Transverse colon (tissue), 4 donors: ENCODE measurements around the gene FARP1. TPM values are rescaled to one million over a fixed set of nuclear protein-coding genes. Genes with fewer than 3 reads are reported as not detected.

ENCODE experiments used
- DNase-seq: peaks from one replicate; pipeline ENCODE4 v3.0.0-alpha.2; 2019
- H3K27ac ChIP-seq, 4 donors: fragments of 200-600 bp; sonication (generic); 2 replicates each; pipeline ENCODE4 v1.5.1; 2016 to 2018; ENCODE audit warnings: inconsistent platforms in 4 of 4
- H3K27me3 ChIP-seq: fragments of 200-600 bp; sonication (generic); 2 replicates; pipeline ENCODE4 v1.5.1; 2017; ENCODE audit warnings: inconsistent platforms
- H3K36me3 ChIP-seq, 4 donors: fragments of 200-600 bp; sonication (generic); 2 replicates each; pipeline ENCODE4 v1.5.1; 2017 to 2019; ENCODE audit warnings: inconsistent platforms in 4 of 4
- H3K4me1 ChIP-seq, 4 donors: fragments of 200-600 bp; sonication (generic); 2 replicates each; pipeline ENCODE4 v1.5.1; 2017 to 2020; ENCODE audit warnings: inconsistent platforms in 4 of 4
- H3K4me3 ChIP-seq, 4 donors: fragments of 200-600 bp; sonication (generic); 1 replicate in 1 of 4; 2 replicates in 3 of 4; pipeline versions ENCODE4 v1.5.1 to v1.6.1; 2017 to 2019; ENCODE audit warnings: inconsistent platforms in 4 of 4
- H3K9me3 ChIP-seq, 2 donors: fragments of 200-600 bp; sonication (generic); 2 replicates each; pipeline ENCODE4 v1.5.1; 2017 to 2019; ENCODE audit warnings: inconsistent platforms in 2 of 2
- EP300 ChIP-seq: sonication (generic); formaldehyde crosslinking; IDR thresholded peaks from one replicate; pipeline ENCODE4 v1.6.1; 2017; ENCODE audit warnings: antibody characterized with exemption, low read depth
- POLR2A ChIP-seq: fragments of 450-650 bp; IDR thresholded peaks from one replicate; pipeline ENCODE4 v1.6.1; 2016; ENCODE audit warnings: antibody characterized with exemption, mild to moderate bottlenecking, moderate library complexity
- POLR2AphosphoS5 ChIP-seq, 3 donors: sonication (generic); formaldehyde crosslinking; IDR thresholded peaks; one replicate each; pipeline ENCODE4 v1.6.1; 2016; ENCODE audit warnings: antibody characterized with exemption in 3 of 3
- WGBS, 2 donors: methylation state at CpG; one replicate each; pipeline ENCODE4 v1.1.5; 2018; ENCODE audit warnings: low coverage in 1 of 2; 5-methylcytosine and 5-hydroxymethylcytosine counted together
- in situ Hi-C, 4 donors: fragments of 200-750 bp; cut with MboI; loops; one replicate each; pipeline versions ENCODE4 v1.15.0 to v1.15.1; 2017; ENCODE audit warnings: low sequenced_read_pairs in 3 of 4, low pct_ligation_motif_present in 1 of 4, low pct_unique_long_range_greater_than_20kb in 1 of 4
- intact Hi-C: fragments of 100-400 bp; cut with DNase I; formaldehyde crosslinking; loops from one replicate; pipeline ENCODE4 v1.15.1; 2023; ENCODE audit warnings: low total_unique reads
- total RNA-seq, 4 donors: library from RNA; depleted of rRNA; stranded (reverse); fragments of >200 nt; gene quantifications; one replicate each; pipeline ENCODE4 v1.1.0, GENCODE V29; 2016
- TF ChIP-seq, protein P1 (sequence below), 5 experiments: fragments of 200-600 bp in 3 of 5; fragments of 450-650 bp in 2 of 5; sonication (generic) in 3 of 5; IDR thresholded peaks; 1 replicate in 2 of 5; 2 replicates in 3 of 5; pipeline ENCODE4 v1.5.1; 2016 to 2017; ENCODE audit warnings: antibody characterized with exemption in 5 of 5, inconsistent platforms in 3 of 5, mild to moderate bottlenecking in 2 of 5, moderate library complexity in 1 of 5

Gene FARP1
- total RNA-seq, 4 donors from 2014 or later = 32.8 to 41.8 (median 38.3) TPM

DNA sequence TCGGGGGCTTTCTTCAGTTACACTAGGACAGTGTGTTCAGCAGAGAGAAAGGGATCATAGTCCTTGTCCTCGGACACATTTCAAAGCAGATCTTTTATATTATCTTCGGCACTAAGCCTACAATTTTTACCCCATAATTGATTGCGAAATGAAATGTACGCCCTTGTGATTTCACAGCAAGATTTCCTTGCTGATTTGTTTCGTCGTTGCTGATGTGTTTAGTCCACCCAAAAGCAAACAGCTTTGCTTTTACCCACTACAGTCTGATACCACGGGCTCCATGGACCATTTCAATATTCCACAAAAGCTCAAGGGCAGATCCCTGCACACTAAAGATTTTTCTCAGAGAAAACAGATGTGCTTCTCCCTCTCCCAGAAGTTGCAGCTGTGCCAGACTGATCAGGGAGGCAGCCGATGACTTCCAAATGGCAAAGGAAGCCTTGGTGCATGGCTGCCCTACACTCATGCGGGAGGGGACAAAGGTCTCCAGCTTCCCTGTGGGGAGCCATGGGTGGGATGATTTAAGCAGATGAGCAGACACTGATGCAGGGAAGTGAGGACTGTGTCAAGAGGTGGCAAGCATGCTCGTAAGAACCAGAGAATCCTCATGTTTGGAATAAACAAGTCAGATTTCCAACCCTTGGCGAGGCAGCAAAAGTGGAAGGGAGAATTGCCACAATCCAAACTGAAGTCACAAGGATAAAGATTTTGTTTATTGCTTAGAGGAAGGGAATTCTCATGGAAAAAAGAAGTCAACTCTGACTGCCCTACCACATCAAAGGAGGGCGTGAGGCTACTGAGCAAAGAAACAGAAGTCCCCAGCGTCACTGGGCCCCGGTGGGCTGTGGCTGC is 353.0 kb downstream of the FARP1 start:
- Histone ChIP-seq H3K4me1 (peaks cover 27 to 59% (median 32%) of the 10 kb centered on the region in 4 donors), H3K27me3 (no peaks in the 10 kb centered on the region), H3K9me3 (no peaks in the 10 kb centered on the region), H3K27ac (peak overlapping the region; percentile 52 to 81 (median 75)), H3K4me3 (no peak overlapping the region), H3K36me3 (peaks cover 0 to 7% (median 0%) of the 10 kb centered on the region in 4 donors)
- DNase-seq = peak; percentile 45
- no peak for TF ChIP-seq POLR2A
- TF ChIP-seq POLR2AphosphoS5 (IDR thresholded peaks at IDR 0.05) = peak in 2 of 3 donors; percentile 38 to 55
- in situ Hi-C loops = loop anchor here in 1 of 4 donors (10.0 kb wide), 1 partner anchor 79 kb away; the partner anchor contains the start of gene STK24
- 65 to 73% methylated on average over 9 to 15 of the region's 15 CpGs for WGBS, 2 donors
- intact Hi-C loops = loop anchor here (5.0 kb wide), 2 partner anchors 44 to 81 kb away; partner anchors contain the start of gene STK24

DNA sequence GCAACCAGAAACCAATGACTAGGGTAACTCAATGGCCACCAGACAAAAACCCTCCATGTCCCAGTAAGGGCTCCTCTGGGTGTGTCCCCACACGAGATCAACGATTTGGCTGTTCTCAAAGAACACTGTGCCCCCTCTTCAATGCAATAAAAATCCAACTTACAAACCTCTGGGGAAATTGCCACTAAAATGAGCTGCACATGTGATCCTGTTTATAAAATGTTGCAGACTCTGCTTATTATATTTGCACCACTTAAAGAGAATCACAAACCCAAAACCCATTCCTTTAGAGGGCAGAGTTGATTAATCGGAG is 353.5 kb downstream of the FARP1 start:
- intact Hi-C loops = loop anchor here (5.0 kb wide), 2 partner anchors 44 to 81 kb away; partner anchors contain the start of gene STK24
- Histone ChIP-seq H3K27me3 (no peaks in the 10 kb centered on the region), H3K4me1 (peaks cover 22 to 54% (median 28%) of the 10 kb centered on the region in 4 donors), H3K9me3 (no peaks in the 10 kb centered on the region), H3K36me3 (peaks cover 0 to 7% (median 0%) of the 10 kb centered on the region in 4 donors), H3K27ac (peak overlapping the region; percentile 52 to 81 (median 75)), H3K4me3 (no peak overlapping the region)
- in situ Hi-C loops = loop anchor here in 1 of 4 donors (10.0 kb wide), 1 partner anchor 78 kb away; the partner anchor contains the start of gene STK24
- no peak for DNase-seq
- 51 to 63% methylated on average over 1 to 3 of the region's 3 CpGs for WGBS, 2 donors
- TF ChIP-seq POLR2AphosphoS5 (IDR thresholded peaks at IDR 0.05) (no peak), EP300 (no peak), POLR2A (no peak)
- TF ChIP-seq, protein P1, sequence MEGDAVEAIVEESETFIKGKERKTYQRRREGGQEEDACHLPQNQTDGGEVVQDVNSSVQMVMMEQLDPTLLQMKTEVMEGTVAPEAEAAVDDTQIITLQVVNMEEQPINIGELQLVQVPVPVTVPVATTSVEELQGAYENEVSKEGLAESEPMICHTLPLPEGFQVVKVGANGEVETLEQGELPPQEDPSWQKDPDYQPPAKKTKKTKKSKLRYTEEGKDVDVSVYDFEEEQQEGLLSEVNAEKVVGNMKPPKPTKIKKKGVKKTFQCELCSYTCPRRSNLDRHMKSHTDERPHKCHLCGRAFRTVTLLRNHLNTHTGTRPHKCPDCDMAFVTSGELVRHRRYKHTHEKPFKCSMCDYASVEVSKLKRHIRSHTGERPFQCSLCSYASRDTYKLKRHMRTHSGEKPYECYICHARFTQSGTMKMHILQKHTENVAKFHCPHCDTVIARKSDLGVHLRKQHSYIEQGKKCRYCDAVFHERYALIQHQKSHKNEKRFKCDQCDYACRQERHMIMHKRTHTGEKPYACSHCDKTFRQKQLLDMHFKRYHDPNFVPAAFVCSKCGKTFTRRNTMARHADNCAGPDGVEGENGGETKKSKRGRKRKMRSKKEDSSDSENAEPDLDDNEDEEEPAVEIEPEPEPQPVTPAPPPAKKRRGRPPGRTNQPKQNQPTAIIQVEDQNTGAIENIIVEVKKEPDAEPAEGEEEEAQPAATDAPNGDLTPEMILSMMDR (IDR thresholded peaks at IDR 0.05) = no peak

DNA sequence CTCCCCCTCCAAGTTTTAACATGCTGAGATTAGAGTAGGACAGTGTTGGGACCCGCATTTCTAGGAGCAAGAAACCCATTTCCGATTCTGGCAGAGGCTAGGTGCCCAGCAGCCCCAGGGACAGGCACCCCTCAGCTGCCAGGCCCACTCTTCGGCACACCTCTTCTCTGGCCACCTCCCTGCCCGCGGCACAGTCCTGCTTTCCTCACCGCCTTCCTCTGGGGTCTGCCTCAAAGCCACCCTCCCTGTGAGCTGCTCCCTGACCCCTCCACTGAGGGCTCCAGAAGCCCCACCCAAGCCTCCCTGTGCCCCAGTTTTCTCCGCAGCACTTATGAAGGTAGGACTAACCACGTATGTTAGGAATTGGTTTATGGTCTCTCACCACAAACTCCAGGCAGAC is 354.1 kb downstream of the FARP1 start:
- H3K4me3 ChIP-seq = no peak overlapping the region
- no peaks in the 10 kb centered on the region for H3K27me3 ChIP-seq
- intact Hi-C loops (loop anchor here (5.0 kb wide), 2 partner anchors 45 to 80 kb away; partner anchors contain the start of gene STK24), in situ Hi-C loops (loop anchor here in 1 of 4 donors (10.0 kb wide), 1 partner anchor 78 kb away; the partner anchor contains the start of gene STK24)
- H3K36me3 ChIP-seq = peaks cover 0 to 7% (median 0%) of the 10 kb centered on the region in 4 donors
- peaks cover 22 to 53% (median 26%) of the 10 kb centered on the region in 4 donors for H3K4me1 ChIP-seq
- 79% methylated on average over 8 of the region's 8 CpGs for WGBS, 2 donors
- DNase-seq = no peak
- H3K9me3 ChIP-seq = no peaks in the 10 kb centered on the region
- TF ChIP-seq, protein P1 (IDR thresholded peaks at IDR 0.05) = no peak
- no peak for TF ChIP-seq POLR2AphosphoS5 (IDR thresholded peaks at IDR 0.05)
- peak overlapping the region; percentile 52 to 81 (median 75) for H3K27ac ChIP-seq

DNA sequence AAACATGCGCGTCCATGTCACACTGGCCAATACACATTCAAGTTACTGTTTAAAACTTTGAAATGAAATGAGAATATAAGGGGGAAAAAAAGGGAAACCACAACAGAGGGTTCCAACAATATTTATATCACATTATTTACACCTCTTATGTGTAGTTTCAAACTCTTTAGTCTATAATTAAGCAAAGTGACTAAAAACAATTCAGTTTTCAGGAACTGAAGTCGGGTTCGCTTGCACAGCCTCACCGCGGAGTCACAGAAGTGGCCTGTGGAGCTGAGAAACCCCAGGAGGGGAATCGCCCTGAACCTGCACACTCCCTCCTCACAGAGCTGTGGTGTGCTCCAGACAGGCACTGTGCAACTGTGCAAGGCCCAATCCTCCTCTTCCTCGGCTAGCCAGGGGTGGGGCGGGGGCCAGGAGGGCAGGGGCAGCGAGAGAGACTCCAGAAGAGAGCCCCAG is 358.1 kb downstream of the FARP1 start:
- Histone ChIP-seq H3K27me3 (no peaks in the 10 kb centered on the region), H3K27ac (no peak overlapping the region), H3K9me3 (no peaks in the 10 kb centered on the region), H3K36me3 (peaks cover 0 to 7% (median 0%) of the 10 kb centered on the region in 4 donors), H3K4me1 (peaks cover 30 to 59% (median 36%) of the 10 kb centered on the region in 4 donors), H3K4me3 (no peak overlapping the region)
- in situ Hi-C loops = no loop called here
- TF ChIP-seq, protein P1 (IDR thresholded peaks at IDR 0.05) = no peak
- no peak for TF ChIP-seq EP300
- no peak for TF ChIP-seq POLR2AphosphoS5 (IDR thresholded peaks at IDR 0.05)
- TF ChIP-seq POLR2A = no peak
- no peak for DNase-seq
- intact Hi-C loops = no loop called here
- WGBS, 2 donors = 77 to 91% methylated on average over 6 to 10 of the region's 10 CpGs
